GM18526 (cell line): ENCODE data around the gene TFF2.

Experiments used
- POLR2A ChIP-seq: IDR thresholded peaks from 3 replicates; pipeline ENCODE4 v1.6.1; 2011; ENCODE audit not compliant: insufficient read length; ENCODE audit errors: extremely low read depth

TFF2 gene

DNA sequence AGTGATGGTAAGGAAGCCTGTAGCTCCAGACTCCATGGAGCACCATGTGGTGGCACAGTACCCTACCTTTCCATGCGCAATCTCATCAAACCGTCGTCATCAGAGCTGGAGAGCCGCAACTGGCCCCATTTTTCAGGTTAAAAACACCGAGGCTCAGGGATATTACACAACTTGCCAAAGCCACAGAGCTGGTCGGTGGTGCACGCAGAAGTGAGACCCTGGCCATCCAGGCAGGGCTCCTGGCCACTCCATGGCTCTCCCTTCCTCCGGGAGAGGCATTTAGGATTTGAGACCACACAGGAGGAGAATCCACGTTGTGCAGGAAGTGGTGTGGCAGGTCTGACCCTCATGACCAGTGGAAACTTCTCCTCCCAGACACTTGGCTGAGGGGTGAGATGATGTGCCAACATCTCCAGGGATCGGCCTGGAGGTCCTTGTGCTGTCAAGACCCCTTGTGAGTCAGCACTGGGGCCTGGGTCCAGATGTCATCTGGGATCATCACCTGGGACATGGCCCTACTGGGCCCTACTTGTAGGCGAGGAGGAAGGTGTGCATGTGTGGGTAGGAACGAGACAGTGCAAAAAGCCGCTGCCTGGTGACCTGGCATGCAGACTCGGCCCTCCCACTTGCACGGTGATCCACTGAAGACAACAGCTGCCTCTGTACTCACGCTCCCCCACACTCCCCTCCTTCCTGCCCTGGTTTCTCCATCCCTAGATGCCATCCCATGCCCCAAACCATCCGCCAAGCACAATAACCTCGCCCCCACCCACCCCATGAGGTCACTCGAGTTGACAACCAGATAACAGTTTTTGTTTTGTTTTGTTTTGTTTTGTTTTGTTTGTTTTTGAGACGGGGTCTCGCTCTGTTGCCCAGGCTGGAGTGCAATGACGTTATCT is 46.0 kb downstream of the TFF2 start:
- no peak for TF ChIP-seq POLR2A

DNA sequence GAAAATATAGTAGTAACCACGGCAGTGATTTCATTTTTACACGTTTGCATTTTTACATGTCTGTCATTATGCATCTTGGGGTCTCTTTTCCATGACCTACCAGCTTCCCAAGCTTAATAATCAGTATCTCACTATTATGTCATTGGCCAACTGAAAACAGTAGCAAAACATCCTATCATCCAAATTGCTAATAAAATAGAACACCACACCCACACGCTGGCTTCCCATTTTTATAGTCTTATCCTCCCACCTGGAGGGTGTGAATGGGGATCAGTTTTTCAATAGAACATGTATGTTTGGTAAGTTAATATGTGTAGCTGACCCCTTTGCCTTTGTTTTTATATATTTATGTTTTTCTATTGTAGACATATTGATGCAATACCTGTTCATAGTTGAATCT is 47.4 kb downstream of the TFF2 start:
- TF ChIP-seq POLR2A, result no peak

GRCh38 chr21:42302794-42303193 is 48.0 kb downstream of the TFF2 start:
- no peak for TF ChIP-seq POLR2A

- TF ChIP-seq POLR2A, result no peak
These were observed 48.6 kb downstream of the TFF2 start for GRCh38 chr21:42302076-42302650.

- TF ChIP-seq POLR2A, result no peak
These were observed 49.3 kb downstream of the TFF2 start for GRCh38 chr21:42301371-42302075.

- TF ChIP-seq POLR2A, result no peak
These were observed 49.8 kb downstream of the TFF2 start for GRCh38 chr21:42300956-42301355.

- no peak for TF ChIP-seq POLR2A
These were observed 50.7 kb downstream of the TFF2 start for GRCh38 chr21:42300045-42300583.

GRCh38 chr21:42299324-42300044 is 51.3 kb downstream of the TFF2 start:
- TF ChIP-seq POLR2A, result no peak

DNA sequence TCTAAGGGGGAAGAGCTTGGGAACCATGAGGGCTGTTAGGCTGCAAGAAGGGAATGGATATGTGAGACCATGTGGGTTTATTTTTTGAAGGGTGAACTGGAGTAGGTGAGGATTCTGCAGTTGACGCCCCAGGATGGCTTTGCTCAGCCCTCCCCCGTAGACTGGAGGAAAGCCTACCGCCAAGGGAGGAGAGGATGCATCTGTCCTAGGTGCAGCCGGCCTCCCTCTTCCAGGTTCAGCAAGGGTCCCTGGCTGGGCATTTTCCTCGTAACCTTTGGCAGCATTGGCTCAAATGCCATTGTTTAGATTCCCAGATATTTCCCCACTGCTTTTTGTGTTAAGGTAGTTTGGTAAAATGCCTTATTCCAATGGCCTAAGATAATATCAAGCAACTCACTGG is 52.1 kb downstream of the TFF2 start:
- TF ChIP-seq POLR2A, result no peak

- no peak for TF ChIP-seq POLR2A
These were observed 52.6 kb downstream of the TFF2 start for GRCh38 chr21:42298237-42298636.

GRCh38 chr21:42297377-42297776 is 53.4 kb downstream of the TFF2 start:
- TF ChIP-seq POLR2A, result no peak

- TF ChIP-seq POLR2A, result no peak
These were observed 54.3 kb downstream of the TFF2 start for GRCh38 chr21:42296501-42296900.
